HUES64 (cell line): ENCODE data around the gene SRA1.

Experiments
- H3K27ac ChIP-seq: 2 replicates; pipeline ENCODE4 v1.7.0; 2013; ENCODE audit warnings: low read depth, low read length, inconsistent platforms
- H3K27me3 ChIP-seq: 2 replicates; pipeline ENCODE4 v1.6.1; 2013; ENCODE audit warnings: mild to moderate bottlenecking, low read length; ENCODE audit not compliant: insufficient read depth
- H3K36me3 ChIP-seq: 2 replicates; pipeline ENCODE4 v1.6.1; 2013; ENCODE audit warnings: mild to moderate bottlenecking, low read length; ENCODE audit not compliant: insufficient read depth
- H3K4me1 ChIP-seq: 2 replicates; pipeline ENCODE4 v1.6.1; 2013; ENCODE audit warnings: mild to moderate bottlenecking, low read length, moderate library complexity; ENCODE audit not compliant: insufficient read depth
- H3K4me3 ChIP-seq: 2 replicates; pipeline ENCODE4 v1.5.1; 2013; ENCODE audit warnings: mild to moderate bottlenecking, low read length, moderate library complexity
- H3K9ac ChIP-seq: 2 replicates; pipeline ENCODE4 v1.6.1; 2013; ENCODE audit warnings: mild to moderate bottlenecking, low read depth, low read length
- H3K9me3 ChIP-seq: 2 replicates; pipeline ENCODE4 v1.6.1; 2013; ENCODE audit warnings: low read depth, low read length; ENCODE audit not compliant: insufficient read depth
- WGBS: fragments of 150-250, 120-280 bp; methylation state at CpG from one replicate; pipeline ENCODE4 v1.1.7; 2013; ENCODE audit warnings: missing lambda C conversion rate; 5-methylcytosine and 5-hydroxymethylcytosine counted together

The SRA1 gene

DNA sequence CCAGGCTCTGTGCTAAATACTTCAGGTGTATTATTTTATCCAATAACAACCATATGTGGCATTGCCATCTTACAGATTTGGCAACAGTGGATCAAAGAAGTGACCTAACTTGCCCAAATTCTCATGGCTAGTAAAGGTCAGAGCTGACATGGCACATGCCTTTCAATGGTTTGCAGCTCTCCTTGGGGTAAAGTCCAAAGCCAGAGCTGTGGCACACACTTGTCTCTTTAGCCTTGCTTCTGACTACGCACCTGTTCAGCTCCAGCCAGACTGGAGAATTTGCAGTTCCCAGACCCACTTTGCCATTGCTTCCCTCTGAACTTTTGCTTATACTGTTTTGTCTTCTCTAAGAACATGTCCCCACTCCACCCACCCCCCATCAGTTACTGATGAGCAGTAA lies 13.2 kb upstream of the SRA1 start:
- Histone ChIP-seq H3K4me3 (no peak overlapping the region), H3K36me3 (peaks cover 24% of the 10 kb centered on the region), H3K9ac (no peak overlapping the region), H3K4me1 (peaks cover 2% of the 10 kb centered on the region; the same call in 1 of the 2 replicates), H3K27me3 (no peaks in the 10 kb centered on the region), H3K27ac (no peak overlapping the region), H3K9me3 (no peaks in the 10 kb centered on the region)
- 91% methylated on average over 1 of the region's 1 CpG for WGBS

DNA sequence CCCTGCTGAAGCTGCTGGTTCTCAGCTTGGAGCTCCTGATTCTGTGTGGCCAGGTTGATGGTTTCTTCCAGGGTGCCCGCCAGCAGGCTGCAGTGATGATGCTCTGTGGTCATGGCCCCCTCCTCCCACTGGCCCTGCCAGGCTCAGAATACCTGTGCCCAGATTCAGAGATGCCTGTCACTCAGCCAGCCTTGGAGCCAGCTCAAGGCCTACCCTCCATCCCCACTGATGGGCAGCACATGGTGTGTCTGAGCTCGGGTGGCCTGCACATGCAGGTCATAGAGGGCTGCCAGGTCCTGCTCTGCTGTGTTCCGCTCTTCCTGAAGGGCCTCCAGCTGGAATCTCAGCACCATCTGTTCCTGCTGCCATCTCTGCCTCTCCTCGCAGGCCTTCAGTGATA lies 12.8 kb upstream of the SRA1 start:
- Histone ChIP-seq H3K27me3 (no peaks in the 10 kb centered on the region), H3K4me3 (no peak overlapping the region), H3K4me1 (peaks cover 5% of the 10 kb centered on the region; the same call in 1 of the 2 replicates), H3K36me3 (peaks cover 24% of the 10 kb centered on the region), H3K27ac (no peak overlapping the region), H3K9ac (no peak overlapping the region), H3K9me3 (no peaks in the 10 kb centered on the region)
- WGBS = 90% methylated on average over 4 of the region's 4 CpGs

DNA sequence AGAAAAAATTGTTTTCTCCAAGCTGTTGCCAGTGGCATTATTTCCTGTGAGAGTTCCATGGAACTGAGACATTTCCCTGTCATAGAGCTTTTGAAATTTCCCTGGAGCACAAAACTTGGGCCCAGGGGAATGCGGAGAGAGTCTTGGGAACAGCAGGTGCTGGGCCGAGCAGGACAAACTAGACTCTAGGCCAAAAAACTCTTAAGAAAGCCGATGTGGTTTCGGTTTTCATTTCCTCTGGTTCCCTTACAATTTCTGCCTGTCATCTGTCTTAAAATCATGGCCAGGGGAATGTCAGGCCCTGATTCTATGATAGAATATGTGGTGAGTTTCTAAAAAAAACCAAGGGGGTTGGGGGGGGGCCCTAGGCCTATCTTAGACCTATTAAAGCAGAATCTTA lies 11.9 kb upstream of the SRA1 start:
- 91% methylated on average over 4 of the region's 4 CpGs for WGBS
- Histone ChIP-seq H3K9ac (no peak overlapping the region), H3K27ac (no peak overlapping the region), H3K4me1 (peaks cover 5% of the 10 kb centered on the region; the same call in 1 of the 2 replicates), H3K27me3 (no peaks in the 10 kb centered on the region), H3K4me3 (no peak overlapping the region), H3K36me3 (peaks cover 24% of the 10 kb centered on the region), H3K9me3 (no peaks in the 10 kb centered on the region)

DNA sequence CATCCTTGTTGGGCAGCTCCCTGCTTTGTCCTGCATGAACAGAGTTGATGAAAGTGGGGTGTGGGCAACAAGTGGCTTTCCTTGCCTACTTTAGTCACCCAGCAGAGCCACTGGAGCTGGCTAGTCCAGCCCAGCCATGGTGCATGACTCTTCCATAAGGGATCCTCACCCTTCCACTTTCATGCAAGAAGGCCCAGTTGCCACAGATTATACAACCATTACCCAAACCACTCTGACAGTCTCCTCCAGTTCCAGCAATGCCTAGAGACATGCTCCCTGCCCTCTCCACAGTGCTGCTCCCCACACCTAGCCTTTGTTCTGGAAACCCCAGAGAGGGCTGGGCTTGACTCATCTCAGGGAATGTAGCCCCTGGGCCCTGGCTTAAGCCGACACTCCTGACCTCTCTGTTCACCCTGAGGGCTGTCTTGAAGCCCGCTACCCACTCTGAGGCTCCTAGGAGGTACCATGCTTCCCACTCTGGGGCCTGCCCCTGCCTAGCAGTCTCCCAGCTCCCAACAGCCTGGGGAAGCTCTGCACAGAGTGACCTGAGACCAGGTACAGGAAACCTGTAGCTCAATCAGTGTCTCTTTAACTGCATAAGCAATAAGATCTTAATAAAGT lies 11.3 kb upstream of the SRA1 start:
- Histone ChIP-seq H3K27me3 (no peaks in the 10 kb centered on the region), H3K4me3 (no peak overlapping the region), H3K27ac (no peak overlapping the region), H3K9me3 (no peaks in the 10 kb centered on the region), H3K4me1 (peaks cover 5% of the 10 kb centered on the region; the same call in 1 of the 2 replicates), H3K36me3 (peaks cover 24% of the 10 kb centered on the region), H3K9ac (no peak overlapping the region)
- whole genome bisulfite sequencing = 92% methylated on average over 2 of the region's 2 CpGs

DNA sequence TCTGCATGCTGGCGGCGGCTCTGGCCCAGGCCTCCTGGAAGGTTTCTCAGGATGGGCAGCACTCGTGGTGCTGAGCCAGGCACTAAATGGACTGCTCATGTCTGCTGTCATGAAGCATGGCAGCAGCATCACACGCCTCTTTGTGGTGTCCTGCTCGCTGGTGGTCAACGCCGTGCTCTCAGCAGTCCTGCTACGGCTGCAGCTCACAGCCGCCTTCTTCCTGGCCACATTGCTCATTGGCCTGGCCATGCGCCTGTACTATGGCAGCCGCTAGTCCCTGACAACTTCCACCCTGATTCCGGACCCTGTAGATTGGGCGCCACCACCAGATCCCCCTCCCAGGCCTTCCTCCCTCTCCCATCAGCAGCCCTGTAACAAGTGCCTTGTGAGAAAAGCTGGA lies 10.6 kb upstream of the SRA1 start:
- no peaks in the 10 kb centered on the region for H3K9me3 ChIP-seq
- H3K4me1 ChIP-seq = peaks cover 5% of the 10 kb centered on the region; the same call in 1 of the 2 replicates
- peaks cover 24% of the 10 kb centered on the region for H3K36me3 ChIP-seq
- H3K27ac ChIP-seq = no peak overlapping the region
- H3K9ac ChIP-seq = no peak overlapping the region
- no peak overlapping the region for H3K4me3 ChIP-seq
- 94% methylated on average over 13 of the region's 13 CpGs for WGBS
- H3K27me3 ChIP-seq = no peaks in the 10 kb centered on the region

DNA sequence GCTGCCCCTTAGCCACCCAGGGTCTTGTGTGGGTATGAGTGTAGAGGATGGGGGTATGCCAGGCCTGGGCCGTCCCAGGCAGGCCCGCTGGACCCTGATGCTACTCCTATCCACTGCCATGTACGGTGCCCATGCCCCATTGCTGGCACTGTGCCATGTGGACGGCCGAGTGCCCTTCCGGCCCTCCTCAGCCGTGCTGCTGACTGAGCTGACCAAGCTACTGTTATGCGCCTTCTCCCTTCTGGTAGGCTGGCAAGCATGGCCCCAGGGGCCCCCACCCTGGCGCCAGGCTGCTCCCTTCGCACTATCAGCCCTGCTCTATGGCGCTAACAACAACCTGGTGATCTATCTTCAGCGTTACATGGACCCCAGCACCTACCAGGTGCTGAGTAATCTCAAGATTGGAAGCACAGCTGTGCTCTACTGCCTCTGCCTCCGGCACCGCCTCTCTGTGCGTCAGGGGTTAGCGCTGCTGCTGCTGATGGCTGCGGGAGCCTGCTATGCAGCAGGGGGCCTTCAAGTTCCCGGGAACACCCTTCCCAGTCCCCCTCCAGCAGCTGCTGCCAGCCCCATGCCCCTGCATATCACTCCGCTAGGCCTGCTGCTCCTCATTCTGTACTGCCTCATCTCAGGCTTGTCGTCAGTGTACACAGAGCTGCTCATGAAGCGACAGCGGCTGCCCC lies 10.0 kb upstream of the SRA1 start:
- Histone ChIP-seq H3K9me3 (no peaks in the 10 kb centered on the region), H3K27ac (no peak overlapping the region), H3K27me3 (no peaks in the 10 kb centered on the region), H3K36me3 (peaks cover 24% of the 10 kb centered on the region), H3K4me1 (peaks cover 5% of the 10 kb centered on the region; the same call in 1 of the 2 replicates), H3K4me3 (no peak overlapping the region), H3K9ac (no peak overlapping the region)
- 95% methylated on average over 22 of the region's 22 CpGs for WGBS

DNA sequence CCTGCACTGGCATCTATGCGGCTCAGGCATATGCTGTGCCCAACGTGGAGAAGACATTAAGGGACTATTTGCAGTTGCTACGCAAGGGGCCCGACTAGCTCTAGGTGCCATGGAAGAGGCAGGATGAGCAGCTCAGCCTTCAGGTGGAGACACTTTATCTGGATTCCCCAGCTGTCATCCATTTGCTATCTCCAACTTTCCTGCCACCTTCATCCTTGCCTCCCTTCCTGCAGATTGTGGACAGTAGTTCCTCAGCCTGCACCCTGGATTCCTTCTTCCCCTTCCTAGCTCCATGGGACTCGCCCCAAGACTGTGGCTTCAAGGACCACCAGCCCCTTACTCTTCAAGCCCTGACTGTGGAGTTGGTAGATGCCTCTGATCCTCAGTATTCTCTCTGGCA lies 9.4 kb upstream of the SRA1 start:
- Histone ChIP-seq H3K9ac (no peak overlapping the region), H3K36me3 (peaks cover 24% of the 10 kb centered on the region), H3K4me3 (no peak overlapping the region), H3K27ac (no peak overlapping the region), H3K27me3 (no peaks in the 10 kb centered on the region), H3K9me3 (no peaks in the 10 kb centered on the region), H3K4me1 (peaks cover 5% of the 10 kb centered on the region; the same call in 1 of the 2 replicates)
- 96% methylated on average over 5 of the region's 5 CpGs for WGBS

DNA sequence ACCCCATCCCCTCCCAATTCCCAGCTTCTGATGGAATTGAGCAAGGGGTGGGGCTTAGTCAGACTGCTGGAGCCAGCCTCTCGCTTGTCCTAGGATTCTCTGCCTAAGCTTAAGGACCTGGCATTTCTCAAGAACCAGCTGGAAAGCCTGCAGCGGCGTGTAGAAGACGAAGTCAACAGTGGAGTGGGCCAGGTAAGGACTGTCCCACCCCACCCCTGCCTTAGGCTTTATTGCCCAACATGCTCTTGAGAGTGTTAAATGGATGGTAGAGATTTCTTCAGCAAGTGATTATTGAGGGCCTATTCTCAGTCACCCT lies 8.5 kb upstream of the SRA1 start:
- Histone ChIP-seq H3K4me3 (peak overlapping the region; percentile 93), H3K36me3 (peaks cover 24% of the 10 kb centered on the region), H3K27me3 (no peaks in the 10 kb centered on the region), H3K9ac (0 out of 2 replicates have a peak overlapping the region, but pooled peaks have one; percentile 79), H3K4me1 (peaks cover 5% of the 10 kb centered on the region; the same call in 1 of the 2 replicates), H3K27ac (no peak overlapping the region), H3K9me3 (no peaks in the 10 kb centered on the region)
- WGBS = 83% methylated on average over 4 of the region's 4 CpGs

DNA sequence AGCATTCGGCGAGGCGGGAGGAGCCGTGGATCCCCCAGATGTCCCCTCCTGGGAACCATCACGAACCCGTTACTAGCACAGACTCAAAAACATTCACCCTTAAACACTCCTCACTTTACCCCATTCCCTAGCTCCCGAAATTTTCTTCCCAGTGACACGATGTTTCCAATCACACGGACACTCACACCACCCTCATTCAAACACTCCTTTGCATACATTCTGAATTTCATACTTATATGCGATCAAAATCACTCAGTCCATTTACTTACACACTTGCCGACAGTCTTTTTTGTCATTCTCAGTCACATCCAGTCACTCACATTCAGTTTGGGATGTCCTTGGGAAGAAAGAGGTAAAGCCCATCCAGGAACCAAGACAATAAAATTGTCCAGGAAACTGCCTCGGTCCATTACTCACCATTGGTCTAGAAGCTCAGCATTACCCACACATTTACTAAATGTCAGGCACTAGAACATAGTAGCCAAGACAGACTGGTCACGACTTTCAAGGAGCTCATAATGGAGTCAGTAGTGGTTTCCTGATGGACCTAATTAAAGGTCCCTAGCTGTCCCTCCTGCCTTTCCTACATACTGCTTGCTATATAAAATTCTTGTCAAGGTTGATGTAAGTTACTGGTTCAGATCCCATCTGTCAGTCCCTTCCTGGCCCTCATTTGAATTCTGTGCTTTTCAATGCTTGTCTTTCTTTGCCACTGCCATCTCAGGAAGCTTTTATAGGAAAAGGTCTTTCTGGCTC lies 7.9 kb upstream of the SRA1 start:
- Histone ChIP-seq H3K36me3 (peaks cover 24% of the 10 kb centered on the region), H3K4me3 (peak overlapping the region; percentile 93), H3K4me1 (peaks cover 5% of the 10 kb centered on the region; the same call in 1 of the 2 replicates), H3K27ac (no peak overlapping the region), H3K9ac (peak overlapping the region; percentile 79), H3K9me3 (no peaks in the 10 kb centered on the region), H3K27me3 (no peaks in the 10 kb centered on the region)
- 5% methylated on average over 10 of the region's 13 CpGs for WGBS

DNA sequence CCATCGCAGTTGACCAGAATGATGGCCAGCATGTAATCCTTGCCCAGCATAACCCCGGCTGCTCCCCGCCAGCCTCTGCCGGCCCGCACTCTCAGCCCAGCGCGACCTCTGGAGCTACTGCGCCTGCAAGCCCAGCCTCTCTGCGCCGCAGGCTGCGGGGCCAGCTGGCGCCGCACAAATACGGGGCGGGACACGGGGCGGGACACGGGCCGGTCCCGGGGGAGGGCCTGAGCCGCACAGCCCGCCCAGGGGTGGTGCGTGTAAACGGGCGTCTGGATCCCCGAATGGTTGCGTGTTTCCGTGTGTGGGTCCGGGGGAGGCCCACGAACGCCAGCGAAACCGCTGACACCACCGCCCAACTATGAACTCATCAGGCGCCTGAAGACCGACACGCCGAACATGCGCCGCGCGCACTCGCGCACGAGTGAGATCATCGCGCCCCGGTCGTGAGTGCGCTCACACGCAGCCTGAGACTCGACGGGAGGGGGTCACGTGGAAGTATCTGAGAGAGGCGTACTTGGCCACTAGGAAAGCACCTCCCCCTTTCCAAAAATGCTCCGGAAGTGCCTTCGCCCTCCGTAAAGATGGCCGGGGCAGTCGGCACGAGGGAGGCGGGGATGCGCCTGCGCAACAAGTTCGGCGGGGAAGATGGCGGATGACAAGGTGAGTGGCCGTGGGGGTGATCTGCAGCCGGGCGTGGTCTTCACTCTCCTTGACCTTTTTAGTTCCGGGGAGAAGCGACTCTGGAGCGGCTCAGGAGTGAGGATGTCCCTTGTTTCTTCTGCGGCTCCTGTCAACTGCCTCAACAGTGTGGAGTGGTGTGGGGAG lies 7.1 kb upstream of the SRA1 start, which contains the start of the genes APBB3 and SLC35A4:
Gene APBB3 (minus strand): TSS at position 403 of the 828 bp plus-strand sequence. CDS start 353 bp downstream, at position 50.
Gene SLC35A4 (plus strand): TSS at position 633 of the 828 bp plus-strand sequence. CDS start 2,342 bp downstream, outside the sequence.
- Histone ChIP-seq H3K4me3 (peak within 1 kb of the TSS; percentile 93), H3K4me1 (peaks cover 5% of the 10 kb centered on the region; the same call in 1 of the 2 replicates), H3K9ac (peak within 1 kb of the TSS; percentile 79), H3K27me3 (no peaks in the 10 kb centered on the region), H3K36me3 (peaks cover 24% of the 10 kb centered on the region), H3K27ac (peak within 1 kb of the TSS; percentile 81), H3K9me3 (no peaks in the 10 kb centered on the region)
- under 1% methylated on average over 74 of the region's 74 CpGs for WGBS
